Activated T-cell treated with anti-CD3 and anti-CD28 coated beads, Interleukin-2, amount 50 U/mL, for 4 hours (primary cell): ENCODE data around the gene ABCA7. TPM values are rescaled to one million over a fixed set of nuclear protein-coding genes. Genes with fewer than 3 reads are reported as not detected.

Experiments
- ATAC-seq, 2 donors: fragments of 200-7000 bp; cut with Tn5 transposase; one replicate each; pipeline ENCODE4 v1.10.0; 2021
- DNase-seq: peaks from one replicate; pipeline ENCODE4 v3.0.0-alpha.2; 2020
- H3K27me3 Mint-ChIP-seq: one replicate; pipeline ENCODE4 v1.8.0; 2021; ENCODE audit warnings: low read depth, mixed read lengths
- H3K36me3 Mint-ChIP-seq: one replicate; pipeline ENCODE4 v1.8.0; 2022; ENCODE audit warnings: mixed read lengths; ENCODE audit not compliant: insufficient read depth
- H3K4me1 Mint-ChIP-seq: one replicate; pipeline ENCODE4 v1.8.0; 2021; ENCODE audit warnings: low read depth, mixed read lengths
- H3K4me3 Mint-ChIP-seq: one replicate; pipeline ENCODE4 v1.8.0; 2021; ENCODE audit warnings: mild to moderate bottlenecking, moderate library complexity, mixed read lengths
- H3K9me3 Mint-ChIP-seq: one replicate; pipeline ENCODE4 v1.8.0; 2021; ENCODE audit warnings: mixed read lengths
- total RNA-seq, 3 donors: library from RNA; stranded (reverse); gene quantifications; one replicate each; pipeline ENCODE4 v1.2.1, GENCODE V29; 2021

ABCA7 gene
- total RNA-seq, 3 donors from 2014 or later = 7.1 to 8.7 (median 8.6) TPM

- Mint-ChIP-seq H3K4me3 (peak overlapping the region; percentile 92), H3K4me1 (peaks cover 46% of the 10 kb centered on the region), H3K9me3 (no peaks in the 10 kb centered on the region), H3K36me3 (peaks cover 3% of the 10 kb centered on the region), H3K27me3 (no peaks in the 10 kb centered on the region)
- DNase-seq = no peak
- no peak for ATAC-seq
Measured at GRCh38 chr19:1093811-1094553, 54.1 kb downstream of the ABCA7 start.

GRCh38 chr19:1094655-1094977 is 54.7 kb downstream of the ABCA7 start:
- Mint-ChIP-seq H3K4me3 (peak overlapping the region; percentile 92), H3K9me3 (no peaks in the 10 kb centered on the region), H3K27me3 (no peaks in the 10 kb centered on the region), H3K4me1 (peaks cover 51% of the 10 kb centered on the region), H3K36me3 (peaks cover 3% of the 10 kb centered on the region)
- ATAC-seq = peak; percentile 20 to 35
- no peak for DNase-seq

GRCh38 chr19:1094978-1095701 is 55.2 kb downstream of the ABCA7 start, which contains the start of gene POLR2E:
TSS of gene POLR2E (minus strand) at chr19:1095375. CDS start at chr19:1095315, 60 bp downstream.
- no peaks in the 10 kb centered on the region for H3K9me3 Mint-ChIP-seq
- H3K4me1 Mint-ChIP-seq = peaks cover 54% of the 10 kb centered on the region
- DNase-seq (peak; percentile 98), ATAC-seq (peak; percentile 94)
- peak within 1 kb of the TSS; percentile 92 for H3K4me3 Mint-ChIP-seq
- H3K27me3 Mint-ChIP-seq = no peaks in the 10 kb centered on the region
- H3K36me3 Mint-ChIP-seq = peaks cover 3% of the 10 kb centered on the region

DNA sequence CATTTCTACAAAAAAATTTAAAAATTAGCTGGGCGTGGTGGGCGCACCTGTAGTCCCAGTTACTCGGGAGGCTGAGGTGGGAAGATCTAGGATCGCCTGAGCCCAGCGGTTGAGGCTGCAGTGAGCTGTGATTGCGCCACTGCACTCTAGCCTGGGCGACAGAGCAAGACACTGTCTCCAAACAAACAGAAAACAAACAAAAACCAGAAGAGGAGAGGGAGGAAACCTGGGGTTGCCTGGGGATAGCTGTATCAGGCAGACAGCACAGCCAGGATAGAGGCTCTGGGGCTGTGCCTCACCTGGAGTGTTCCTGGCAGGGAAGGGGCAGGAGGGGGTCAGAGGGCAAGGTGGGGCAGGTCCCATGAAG is 57.9 kb downstream of the ABCA7 start:
- no peaks in the 10 kb centered on the region for H3K27me3 Mint-ChIP-seq

GRCh38 chr19:1098177-1099051 is 58.5 kb downstream of the ABCA7 start:
- H3K4me1 Mint-ChIP-seq = peaks cover 65% of the 10 kb centered on the region
- DNase-seq (no peak), ATAC-seq (no peak)
- no peaks in the 10 kb centered on the region for H3K9me3 Mint-ChIP-seq
- no peak overlapping the region for H3K4me3 Mint-ChIP-seq
- H3K27me3 Mint-ChIP-seq = no peaks in the 10 kb centered on the region
- H3K36me3 Mint-ChIP-seq = peaks cover 3% of the 10 kb centered on the region

More for the DNA sequence above, 57.9 kb downstream of the ABCA7 start:
- H3K9me3 Mint-ChIP-seq = no peaks in the 10 kb centered on the region
- peaks cover 65% of the 10 kb centered on the region for H3K4me1 Mint-ChIP-seq
- ATAC-seq = no peak
- H3K4me3 Mint-ChIP-seq = no peak overlapping the region
- no peak for DNase-seq
- peaks cover 3% of the 10 kb centered on the region for H3K36me3 Mint-ChIP-seq

- H3K36me3 Mint-ChIP-seq = no peaks in the 10 kb centered on the region
- peaks cover 53% of the 10 kb centered on the region for H3K4me1 Mint-ChIP-seq
- no peaks in the 10 kb centered on the region for H3K27me3 Mint-ChIP-seq
- ATAC-seq (no peak), DNase-seq (no peak)
- no peaks in the 10 kb centered on the region for H3K9me3 Mint-ChIP-seq
- H3K4me3 Mint-ChIP-seq = no peak overlapping the region
Measured at GRCh38 chr19:1101337-1101698, 61.4 kb downstream of the ABCA7 start.

GRCh38 chr19:1102407-1103131 is 62.7 kb downstream of the ABCA7 start:
- DNase-seq (peak; percentile 51), ATAC-seq (peak; percentile 15 to 16)
- no peaks in the 10 kb centered on the region for H3K36me3 Mint-ChIP-seq
- peaks cover 53% of the 10 kb centered on the region for H3K4me1 Mint-ChIP-seq
- no peaks in the 10 kb centered on the region for H3K27me3 Mint-ChIP-seq
- no peaks in the 10 kb centered on the region for H3K9me3 Mint-ChIP-seq
- peak overlapping the region; percentile 53 for H3K4me3 Mint-ChIP-seq

DNA sequence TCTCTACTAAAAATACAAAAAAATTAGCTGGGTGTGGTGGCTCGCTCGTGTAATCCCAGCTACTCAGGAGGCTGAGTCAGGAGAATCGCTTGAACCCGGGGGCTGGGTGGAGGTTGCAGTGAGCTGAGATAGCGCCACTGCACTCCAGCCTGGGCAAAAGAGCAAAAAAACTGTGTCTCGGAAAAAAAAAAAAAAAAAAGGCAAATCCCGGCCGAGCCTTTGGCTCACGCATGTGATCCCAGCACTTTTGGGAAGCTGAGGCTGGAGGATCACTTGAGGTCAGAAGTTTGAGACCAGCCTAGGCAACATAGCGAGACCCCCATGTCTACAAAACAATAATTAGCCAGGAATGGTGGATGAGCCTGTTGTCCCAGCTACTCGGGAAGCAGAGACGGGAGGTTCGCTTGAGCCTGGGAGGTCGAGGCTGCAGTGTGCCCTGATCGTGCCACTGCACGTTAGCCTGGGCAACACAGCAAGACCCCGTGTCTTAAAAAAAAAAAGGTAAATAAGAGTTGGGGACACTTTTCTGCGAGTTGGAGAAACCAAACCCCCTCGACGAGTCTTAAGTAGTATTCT is 63.3 kb downstream of the ABCA7 start:
- Mint-ChIP-seq H3K4me3 (peak overlapping the region; percentile 55), H3K9me3 (no peaks in the 10 kb centered on the region), H3K4me1 (peaks cover 48% of the 10 kb centered on the region), H3K36me3 (no peaks in the 10 kb centered on the region), H3K27me3 (no peaks in the 10 kb centered on the region)
- DNase-seq (no peak), ATAC-seq (no peak)

DNA sequence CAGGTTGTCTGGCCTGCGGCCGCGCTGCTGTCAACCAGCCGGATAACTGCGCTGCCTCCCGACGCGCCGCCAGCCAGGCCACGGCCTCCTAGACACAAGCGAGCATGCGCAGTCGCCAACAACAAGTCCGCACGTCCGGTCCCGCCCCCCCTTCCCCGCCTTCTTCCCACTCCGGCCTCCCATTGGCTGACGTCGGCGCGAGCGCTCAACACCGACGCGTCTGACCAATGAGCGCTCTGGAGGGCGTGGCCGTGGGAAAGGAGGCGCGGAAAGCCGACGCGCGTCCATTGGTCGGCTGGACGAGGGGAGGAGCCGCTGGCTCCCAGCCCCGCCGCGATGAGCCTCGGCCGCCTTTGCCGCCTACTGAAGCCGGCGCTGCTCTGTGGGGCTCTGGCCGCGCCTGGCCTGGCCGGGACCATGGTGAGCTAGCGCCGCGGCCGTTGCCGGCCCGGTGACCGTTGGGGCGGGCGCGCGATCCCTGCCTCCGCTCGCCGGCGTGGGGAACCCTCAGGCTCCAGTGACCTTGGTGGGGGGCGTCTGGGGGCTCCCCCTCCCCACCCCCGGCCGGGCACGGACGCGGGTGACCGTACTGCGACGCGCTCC is 63.9 kb downstream of the ABCA7 start, which contains the start of gene GPX4:
TSS of gene GPX4 (plus strand) at position 287 of the 603 bp plus-strand sequence. CDS start at position 337, 50 bp downstream.
- peaks cover 45% of the 10 kb centered on the region for H3K4me1 Mint-ChIP-seq
- H3K27me3 Mint-ChIP-seq = no peaks in the 10 kb centered on the region
- peak within 1 kb of the TSS; percentile 74 for H3K4me3 Mint-ChIP-seq
- ATAC-seq (peak; percentile 78), DNase-seq (peak; percentile 98)
- H3K36me3 Mint-ChIP-seq = no peaks in the 10 kb centered on the region
- H3K9me3 Mint-ChIP-seq = no peaks in the 10 kb centered on the region

DNA sequence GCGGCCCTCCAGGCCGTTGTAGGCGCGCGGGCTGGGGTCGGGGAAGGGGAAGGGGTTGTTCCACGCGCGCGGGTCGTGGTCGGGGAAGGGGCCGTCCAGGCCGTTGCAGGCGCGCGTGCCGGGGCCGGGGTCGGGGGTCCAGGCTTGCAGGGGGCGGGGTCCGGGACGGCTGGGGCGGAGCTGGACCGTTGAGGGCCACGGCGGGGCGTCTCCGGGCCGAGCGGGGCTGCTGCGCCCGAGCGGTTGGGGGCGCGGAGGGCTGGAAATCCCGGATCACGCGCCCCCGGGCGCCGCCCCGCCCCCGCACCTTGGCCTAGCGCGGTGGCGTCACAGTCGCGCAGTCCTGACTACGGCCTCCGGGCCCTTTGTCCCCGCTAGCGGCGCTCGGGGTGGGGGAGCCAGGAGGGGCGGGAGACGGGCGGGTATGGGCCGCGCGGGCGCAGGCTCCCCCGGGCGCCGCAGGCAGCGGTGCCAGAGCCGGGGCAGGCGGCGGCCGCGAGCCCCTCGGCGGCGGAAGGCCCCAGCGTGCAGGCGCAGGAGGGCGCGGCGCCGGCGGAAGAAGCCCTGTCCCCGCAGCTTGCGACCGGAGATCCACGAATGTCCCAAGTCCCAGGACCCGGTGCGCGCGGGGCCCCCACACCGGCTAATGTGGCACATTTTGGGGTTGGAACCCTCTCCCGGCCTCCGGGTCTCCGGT is 64.6 kb downstream of the ABCA7 start:
- H3K4me3 Mint-ChIP-seq = peak overlapping the region; percentile 74

DNA sequence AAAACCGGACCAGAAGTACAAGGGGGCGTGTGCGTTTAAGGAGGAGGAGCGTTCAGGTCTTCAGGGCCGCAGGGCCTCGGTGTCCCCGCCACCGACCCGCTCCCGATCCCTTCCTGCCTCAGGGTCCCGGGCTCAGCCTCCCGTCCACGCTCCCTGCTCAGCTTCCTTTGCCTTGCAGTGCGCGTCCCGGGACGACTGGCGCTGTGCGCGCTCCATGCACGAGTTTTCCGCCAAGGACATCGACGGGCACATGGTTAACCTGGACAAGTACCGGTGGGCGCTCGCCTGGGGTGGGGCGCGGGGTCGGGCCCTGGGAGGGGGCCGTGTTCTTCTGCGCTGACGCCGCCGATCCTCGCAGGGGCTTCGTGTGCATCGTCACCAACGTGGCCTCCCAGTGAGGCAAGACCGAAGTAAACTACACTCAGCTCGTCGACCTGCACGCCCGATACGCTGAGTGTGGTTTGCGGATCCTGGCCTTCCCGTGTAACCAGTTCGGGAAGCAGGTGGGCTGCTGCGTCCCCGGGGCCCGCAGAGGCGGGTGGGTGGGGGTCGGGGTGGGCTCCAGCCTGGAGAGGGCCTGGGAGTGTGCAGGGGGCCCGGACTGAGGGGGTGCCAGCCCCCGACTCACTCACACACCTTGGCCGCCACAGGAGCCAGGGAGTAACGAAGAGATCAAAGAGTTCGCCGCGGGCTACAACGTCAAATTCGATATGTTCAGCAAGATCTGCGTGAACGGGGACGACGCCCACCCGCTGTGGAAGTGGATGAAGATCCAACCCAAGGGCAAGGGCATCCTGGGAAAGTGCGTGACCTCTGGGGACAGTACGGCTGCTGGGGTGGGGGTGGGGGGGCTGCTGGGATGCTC is 65.3 kb downstream of the ABCA7 start:
- no peak for DNase-seq
- H3K4me1 Mint-ChIP-seq = peaks cover 33% of the 10 kb centered on the region
- no peaks in the 10 kb centered on the region for H3K9me3 Mint-ChIP-seq
- H3K27me3 Mint-ChIP-seq = no peaks in the 10 kb centered on the region
- peaks cover 2% of the 10 kb centered on the region for H3K36me3 Mint-ChIP-seq
- H3K4me3 Mint-ChIP-seq = peak overlapping the region; percentile 74
- ATAC-seq = peak in 1 of 2 donors; percentile 0

More for the DNA sequence above, 64.6 kb downstream of the ABCA7 start:
- Mint-ChIP-seq H3K4me1 (peaks cover 38% of the 10 kb centered on the region), H3K27me3 (no peaks in the 10 kb centered on the region), H3K36me3 (no peaks in the 10 kb centered on the region), H3K9me3 (no peaks in the 10 kb centered on the region)
- DNase-seq = peak; percentile 68
- ATAC-seq = peak; percentile 46
